GM19328 (cell line): ENCODE data around the gene MB.

Experiments used
- ATAC-seq: cut with Tn5 transposase; IDR thresholded peaks from one replicate; pipeline ENCODE4 v1.9.1; 2021; ENCODE audit warnings: mild to moderate bottlenecking, moderate library complexity; ENCODE audit not compliant: unreplicated experiment

The MB gene

DNA sequence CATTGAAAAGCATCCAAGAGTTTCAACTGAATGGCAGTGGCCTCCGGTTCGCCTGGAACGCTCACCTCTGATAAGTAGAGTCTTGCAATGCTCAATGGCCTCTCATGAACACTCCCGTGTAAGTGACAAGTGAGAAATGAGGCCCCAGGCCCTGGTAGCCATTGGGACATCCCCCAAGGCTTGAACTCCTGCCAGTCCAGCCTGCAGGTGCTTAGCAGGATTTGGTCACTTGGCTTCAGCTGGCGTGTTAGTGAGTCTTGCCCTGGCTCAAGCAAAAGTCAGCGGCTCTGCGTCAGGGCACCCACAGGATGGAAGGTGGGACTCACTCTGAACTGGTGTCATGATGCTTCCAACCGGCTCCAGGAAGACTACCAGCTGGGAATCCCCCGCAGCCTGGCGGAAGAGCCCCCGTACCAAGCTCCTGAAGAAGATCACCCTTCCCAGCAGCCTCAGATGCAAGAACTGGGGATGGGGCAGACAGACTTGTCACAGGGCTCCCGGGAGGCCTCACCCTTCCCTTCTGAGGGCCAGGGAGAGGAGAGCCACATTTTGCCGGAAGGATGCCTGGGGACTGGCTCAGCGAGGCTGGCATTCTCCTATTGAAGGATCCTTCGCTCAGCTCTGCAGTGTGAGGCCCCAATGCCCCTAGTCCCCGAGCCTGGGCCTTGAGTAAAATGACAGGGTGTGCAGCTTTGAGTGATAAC is 19.3 kb downstream of the MB start:
- no peak for ATAC-seq

DNA sequence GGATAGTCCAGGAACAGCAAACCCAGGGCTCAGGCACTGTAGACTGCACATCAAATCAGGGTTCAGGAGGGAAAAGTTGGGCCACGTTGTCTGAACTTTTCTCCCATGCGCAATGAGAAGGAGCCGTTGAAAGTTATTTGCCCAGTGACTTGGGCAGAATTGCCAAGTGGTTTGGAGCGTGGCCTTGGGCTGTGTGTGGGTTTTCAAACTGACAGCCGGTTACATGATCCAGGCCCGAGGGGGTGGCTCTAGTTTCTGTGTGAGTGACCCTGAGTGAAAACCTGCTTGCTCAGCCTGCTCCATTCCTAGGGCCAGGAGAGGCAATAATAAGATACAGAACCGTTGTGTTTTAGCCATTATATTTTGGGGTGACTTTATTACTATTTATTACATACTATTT is 20.3 kb downstream of the MB start:
- ATAC-seq, result no peak

DNA sequence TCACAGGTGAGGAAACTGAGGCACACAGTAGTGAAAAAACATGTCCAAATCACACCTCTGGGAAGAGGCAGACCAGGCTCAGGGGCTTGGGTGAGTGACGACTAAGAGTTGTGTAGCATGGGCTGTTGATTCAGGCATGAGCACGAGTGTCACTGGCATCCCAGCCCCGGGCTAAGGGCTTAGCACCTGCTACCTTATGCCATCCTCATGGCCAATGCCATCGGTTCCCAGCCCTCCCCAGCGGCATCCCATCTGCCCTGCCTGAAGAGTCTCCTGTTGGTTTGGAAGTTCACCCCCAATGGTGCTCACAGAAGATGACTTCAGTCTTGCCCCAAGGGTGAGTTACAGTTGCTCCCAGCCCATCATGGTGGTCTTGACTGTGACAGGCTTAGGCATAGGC is 22.4 kb downstream of the MB start:
- no peak for ATAC-seq

DNA sequence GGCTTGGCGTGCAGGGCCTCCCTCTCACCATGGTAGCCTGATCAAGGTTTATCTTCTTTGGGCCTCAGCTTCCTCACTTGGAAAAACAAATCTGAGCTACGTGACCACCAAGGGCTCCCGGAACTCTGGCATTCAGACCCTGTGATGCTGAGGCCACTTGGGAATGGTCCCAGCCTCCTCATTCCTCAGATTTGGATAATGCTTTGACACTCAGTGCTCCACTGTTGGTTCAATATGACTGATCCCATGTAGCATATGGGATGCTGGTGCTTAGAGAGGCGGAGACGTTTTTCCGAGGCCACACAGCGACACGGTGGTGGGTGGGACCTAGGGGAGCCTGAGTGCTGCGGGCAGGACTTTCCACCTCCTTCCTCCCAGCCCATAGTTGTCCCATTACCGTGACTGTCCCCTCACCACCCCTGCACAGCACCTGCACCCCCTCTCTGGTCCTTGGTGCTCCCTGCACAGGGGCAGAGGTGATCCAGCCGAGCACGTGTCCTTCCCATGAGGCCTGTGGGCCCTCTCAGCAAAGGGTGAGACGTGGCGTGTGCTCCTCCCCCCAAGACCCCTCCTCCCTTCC is 23.1 kb downstream of the MB start:
- ATAC-seq, result no peak

DNA sequence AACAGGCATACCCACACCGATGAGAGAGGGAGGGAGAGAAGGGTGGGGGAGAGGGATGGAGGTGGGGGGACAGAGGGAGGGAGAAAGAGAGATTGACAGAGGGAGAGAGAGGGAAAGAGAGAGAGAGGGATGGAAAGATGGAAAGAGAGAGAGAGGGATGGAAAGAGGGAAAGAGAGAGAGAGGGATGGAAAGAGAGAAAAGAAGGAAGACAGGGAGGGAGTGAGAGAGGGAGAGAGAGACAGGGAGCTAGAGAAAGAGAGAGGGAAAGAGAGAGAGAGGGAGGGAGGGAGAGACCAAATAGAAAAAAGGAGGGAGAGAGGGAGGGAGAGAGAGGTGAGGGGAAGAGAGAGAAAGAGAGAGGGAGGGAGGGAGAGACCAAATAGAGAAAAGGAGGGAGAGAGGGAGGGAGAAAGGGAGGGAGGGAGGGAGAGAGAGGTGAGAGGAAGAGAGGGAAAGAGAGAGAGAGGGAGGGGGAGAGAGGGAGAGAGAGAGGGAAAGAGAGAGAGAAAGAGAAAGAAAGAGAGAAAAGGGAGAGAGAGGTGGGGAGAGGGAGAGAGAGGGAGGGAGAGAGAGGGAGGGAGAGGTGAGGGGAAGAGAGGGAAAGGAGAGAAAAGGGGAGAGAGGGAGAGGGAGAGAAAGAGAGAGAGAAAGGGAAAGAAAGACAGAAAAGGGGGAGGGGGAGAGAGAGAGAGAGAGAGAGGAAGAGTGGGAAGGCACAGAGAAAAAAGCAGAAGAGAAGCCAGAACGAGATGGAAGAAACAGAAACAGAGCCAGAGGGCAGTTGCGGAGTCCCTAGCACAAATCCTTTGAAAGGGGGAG is 23.8 kb downstream of the MB start:
- no peak for ATAC-seq

DNA sequence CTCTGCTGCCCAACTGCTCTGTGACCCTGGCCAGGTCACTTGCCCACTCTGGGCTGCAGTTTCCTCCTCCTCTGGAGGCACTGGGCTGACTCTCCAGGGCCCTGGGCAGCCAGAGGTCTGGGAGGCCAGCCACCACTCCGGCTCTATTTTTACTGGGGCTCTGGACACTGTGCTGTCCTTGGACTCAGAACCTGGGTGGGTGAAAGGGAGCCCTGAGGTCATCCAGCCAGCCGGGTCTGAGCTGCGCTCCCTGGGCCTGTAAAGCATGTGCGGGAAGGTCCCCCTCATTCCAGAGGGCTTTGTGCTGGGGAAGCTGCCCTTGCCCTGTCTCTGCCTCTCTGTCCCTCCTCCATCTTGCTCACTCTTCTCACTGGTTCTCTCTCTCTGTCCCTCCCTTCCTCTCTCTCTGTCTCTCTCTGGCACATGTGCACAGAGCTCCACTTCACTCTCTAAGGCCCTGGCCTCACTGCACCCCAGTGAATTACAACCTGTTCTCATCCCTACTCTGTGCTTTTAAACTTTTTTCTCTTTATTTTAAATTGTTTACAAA is 24.6 kb downstream of the MB start:
- no peak for ATAC-seq

DNA sequence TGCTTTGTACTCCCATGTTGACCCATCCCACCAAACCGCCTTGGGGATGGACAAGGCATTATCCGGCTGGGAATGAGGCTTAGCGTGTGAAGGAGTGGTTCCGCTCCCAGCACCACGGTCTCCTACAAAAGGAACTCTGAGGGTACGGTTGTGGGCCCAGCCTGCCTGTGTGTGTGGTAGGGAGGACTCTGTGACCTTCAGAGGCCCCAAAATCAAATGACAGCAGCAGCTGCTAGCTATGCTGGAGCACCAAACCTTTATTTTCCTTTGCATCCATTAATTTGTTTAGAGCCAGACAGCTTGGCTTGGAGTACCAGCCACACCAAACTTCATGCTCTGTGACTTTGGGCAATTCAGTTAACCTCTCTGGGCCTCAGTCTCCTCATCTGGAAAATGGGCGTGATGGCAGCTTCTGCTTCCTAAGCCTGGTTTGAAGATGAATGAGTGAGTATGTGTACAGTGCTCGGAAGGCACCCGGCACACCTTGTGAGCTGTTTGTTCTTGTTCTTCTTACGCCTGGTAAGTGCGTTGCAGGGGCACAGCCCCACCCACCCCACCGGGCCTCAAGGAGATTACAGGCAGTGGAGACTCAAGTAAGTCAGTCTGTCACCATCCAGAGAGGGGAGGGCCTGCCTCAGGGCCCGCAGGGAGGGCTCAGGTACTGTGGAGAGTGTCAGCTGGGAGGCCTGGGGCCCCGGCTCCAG is 25.3 kb downstream of the MB start:
- no peak for ATAC-seq

DNA sequence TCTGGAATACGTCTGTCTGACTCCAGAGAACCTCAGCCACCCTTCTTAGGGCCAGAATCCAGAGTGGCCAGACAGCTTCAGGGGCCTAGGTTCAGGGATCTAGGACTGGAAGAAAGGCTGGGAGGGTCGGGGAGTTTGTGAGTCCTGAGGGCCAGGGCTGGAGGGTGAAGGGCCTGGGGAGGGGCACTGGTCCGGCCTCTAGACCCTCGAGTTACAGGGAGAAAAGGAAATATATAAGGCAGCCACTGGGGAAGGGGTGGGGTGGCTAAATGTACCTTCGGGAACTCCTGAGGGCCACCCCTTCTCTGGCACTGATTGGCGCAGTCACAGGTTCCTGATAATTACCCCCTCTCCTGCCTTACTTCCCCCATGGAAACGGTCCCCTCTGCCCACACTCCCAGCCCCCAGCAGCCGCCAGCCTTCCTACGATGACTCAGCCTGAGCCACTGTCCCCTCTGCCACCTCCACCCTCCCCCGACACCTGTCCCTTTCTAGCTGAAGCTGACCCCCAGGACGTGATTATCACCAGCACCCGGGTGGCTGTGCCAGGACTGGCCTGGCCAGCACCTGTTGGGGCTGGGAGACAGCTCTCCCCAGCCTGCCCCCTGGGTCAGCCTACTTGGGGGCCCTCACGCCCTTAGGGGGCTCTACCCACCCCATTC is 26.4 kb downstream of the MB start:
- ATAC-seq, result no peak

DNA sequence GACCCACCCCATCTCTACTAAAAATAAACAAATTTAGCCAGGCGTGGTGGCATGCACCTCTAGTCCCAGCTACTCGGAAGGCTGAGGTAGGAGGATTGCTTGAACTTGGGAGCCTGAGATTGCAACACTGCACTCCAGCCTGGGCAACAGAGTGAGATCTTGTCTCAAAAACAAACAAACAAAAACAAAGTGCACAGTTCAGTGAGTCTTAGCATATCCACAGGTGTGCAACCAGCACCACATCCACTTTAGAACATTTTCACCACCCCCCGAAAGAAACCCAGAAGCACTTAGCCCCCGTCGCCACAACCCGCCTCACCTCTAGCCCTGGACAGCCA is 27.4 kb downstream of the MB start:
- no peak for ATAC-seq

DNA sequence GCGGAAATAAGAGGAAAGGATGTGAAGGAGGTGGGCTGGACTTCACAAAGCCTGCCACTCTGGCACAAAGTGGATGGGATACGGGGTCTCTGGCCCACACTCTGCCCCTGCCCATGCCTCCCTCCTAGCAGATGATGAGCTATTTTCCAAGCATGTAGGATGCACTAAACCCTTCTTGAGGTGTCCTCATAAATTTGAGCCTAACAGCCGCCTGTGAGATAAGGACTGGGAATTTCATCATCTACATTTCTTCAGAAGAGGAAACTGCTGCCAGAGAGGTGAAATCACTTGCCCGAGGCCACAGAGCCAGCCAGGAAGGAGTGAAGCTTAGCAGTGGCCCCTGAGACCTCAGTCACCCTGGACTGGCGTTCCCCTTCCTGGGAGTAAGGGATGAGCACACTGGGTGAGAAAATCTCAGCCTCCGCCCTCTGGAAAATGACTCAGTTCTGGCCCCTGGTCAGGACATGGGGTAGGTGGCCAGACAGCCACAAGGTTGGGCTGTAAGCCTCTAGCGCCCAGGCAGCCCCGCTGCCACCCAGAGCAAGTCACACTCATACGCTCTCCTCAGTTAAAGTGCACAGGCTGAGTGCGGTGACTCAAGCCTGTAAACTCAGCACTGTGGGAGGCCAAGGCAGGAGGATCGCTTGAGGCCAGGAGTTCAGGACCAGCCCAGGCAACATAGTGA is 27.9 kb downstream of the MB start:
- ATAC-seq, result no peak

DNA sequence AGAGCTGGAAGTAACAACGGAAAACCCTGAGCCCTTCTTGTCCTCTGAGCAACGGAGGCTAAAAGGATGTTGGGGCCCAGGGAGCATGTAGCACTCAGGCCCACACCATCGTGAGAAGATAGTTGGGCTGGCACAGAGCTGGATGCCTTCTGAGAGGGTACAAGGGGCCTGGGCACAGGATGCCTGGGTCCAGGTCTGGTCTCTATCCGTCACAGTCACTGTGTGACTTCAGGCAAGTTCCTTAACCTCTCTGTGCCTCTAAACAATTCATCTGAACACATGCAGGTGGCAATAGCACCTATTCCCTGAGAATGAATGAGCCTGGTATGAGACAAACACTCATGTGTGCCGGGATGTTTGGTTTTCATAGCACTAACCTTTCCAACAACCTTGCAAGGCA is 29.2 kb downstream of the MB start:
- ATAC-seq, result no peak

DNA sequence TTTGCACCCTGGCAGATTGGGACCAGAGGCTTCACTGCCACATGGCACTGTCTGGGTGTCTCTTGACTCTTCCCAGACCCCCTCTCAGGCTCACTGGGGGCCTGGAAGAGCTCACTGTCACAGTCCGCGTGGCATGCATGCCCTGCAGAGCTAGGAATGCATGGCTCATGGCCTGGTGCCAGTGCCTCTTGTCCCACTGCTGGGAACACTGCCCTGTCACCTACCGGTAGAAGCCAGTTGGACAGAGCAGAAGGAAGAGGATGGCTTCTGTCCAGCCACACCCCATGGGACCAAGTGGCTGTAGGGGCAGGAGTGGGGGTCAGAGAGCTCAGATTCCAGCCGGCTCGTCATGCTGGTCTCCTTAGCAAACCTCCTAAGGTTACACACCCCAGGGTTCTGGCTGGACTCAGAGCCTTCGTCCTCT is 29.7 kb downstream of the MB start:
- no peak for ATAC-seq

DNA sequence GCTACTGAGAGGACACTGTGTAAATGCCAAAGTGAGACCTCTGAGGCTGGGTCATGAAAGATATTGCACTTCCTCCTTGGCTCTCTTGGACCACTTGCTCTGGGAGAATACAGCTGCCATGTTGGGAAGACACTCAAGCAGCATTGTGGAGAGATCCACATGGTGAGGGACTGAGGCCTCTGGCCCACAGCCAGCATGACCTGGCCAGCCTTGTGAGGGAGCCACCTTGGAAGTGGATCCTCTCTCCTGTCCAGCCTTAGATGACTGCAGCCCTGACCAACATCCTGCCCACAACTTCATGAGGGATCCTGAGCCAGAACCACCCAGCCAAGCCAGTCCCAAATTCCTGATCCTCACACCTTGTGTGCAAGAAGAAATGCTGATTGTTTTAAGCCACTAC is 30.4 kb downstream of the MB start:
- ATAC-seq, result no peak

DNA sequence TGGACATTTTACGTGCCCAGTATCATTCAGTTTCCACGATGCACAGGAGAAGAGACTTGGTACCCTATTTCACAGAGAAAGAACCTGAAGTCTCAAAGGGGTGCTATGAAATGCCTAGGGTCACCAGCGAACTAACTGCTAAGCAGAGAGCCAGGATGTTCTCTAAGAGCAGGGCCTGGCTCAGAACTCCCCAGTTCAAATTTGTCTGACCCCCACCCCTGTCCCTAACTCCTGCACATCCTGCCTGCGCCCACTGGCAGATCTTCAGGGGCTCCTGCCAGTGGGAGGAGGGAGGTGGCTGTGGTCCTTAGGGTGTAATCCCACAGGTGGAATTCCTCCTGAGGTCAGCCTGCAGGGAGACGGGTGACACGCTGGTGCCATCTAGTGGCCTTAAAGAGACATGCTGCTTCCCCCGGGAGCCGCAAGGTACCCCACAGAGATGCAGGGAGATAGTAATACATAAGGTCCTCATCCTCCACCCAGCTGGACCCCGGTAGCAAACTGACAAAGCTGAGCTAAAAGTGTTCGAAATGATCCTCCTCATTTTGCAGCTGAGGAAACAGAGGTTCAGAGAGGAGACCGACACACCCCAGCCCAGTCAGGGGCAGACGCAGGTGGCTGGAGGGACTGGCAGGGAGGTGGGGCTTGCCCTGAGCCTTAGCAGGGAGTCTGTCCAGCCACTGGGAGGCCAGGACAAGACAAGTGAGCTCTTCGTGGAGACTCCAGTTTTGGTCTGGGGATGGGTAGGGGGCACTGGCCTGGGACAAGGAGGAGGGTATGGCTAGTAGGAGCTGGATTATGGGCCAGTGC is 34.1 kb downstream of the MB start:
- ATAC-seq, result no peak

DNA sequence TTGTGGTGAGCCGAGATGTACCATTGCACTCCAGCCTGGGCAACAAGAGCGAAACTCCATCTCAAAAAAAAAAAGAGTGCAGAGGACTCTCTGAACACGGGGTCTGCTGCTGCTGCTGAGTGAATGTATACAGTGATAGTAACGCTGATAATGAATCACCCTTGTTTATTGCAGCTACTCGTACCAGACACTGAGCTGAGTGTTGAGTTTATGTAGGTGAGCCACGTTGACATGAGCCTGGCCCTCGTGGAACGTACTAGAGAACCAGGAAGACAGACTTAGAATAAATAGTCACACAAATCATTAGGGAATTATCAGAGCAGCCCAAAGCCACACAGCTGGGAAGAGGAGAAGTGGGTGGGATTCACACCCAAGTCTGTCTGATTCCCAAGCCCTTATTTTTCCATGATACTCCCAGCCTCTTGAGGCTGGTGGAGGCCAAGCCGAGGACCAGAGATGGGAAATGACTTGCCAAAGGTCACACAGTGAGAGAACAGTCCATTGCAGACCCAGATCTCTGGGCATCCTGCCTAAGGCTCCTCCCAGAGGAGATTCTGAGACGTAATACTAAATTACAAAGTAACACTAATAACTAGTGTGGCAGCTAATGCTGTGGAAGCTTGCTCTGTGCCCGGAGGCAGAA is 34.8 kb downstream of the MB start:
- no peak for ATAC-seq

DNA sequence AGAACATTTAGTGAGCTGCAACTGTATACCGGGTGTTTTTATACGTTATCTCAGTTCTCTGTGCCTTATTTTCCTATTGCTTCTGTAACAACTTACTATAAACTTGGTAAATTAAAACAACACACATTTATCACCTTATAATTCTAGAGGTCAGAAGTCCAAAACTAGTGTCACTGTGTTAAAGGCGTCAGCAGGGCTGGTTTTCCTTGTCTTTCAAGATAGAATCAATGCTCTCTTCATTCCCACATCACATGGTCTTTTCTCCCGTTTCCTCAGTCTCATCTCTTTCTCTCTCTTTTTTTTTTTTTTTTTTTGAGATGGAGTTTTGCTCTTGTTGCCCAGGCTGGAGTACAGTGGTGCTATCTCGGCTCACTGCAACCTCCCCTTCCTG is 36.1 kb downstream of the MB start:
- ATAC-seq, result no peak

DNA sequence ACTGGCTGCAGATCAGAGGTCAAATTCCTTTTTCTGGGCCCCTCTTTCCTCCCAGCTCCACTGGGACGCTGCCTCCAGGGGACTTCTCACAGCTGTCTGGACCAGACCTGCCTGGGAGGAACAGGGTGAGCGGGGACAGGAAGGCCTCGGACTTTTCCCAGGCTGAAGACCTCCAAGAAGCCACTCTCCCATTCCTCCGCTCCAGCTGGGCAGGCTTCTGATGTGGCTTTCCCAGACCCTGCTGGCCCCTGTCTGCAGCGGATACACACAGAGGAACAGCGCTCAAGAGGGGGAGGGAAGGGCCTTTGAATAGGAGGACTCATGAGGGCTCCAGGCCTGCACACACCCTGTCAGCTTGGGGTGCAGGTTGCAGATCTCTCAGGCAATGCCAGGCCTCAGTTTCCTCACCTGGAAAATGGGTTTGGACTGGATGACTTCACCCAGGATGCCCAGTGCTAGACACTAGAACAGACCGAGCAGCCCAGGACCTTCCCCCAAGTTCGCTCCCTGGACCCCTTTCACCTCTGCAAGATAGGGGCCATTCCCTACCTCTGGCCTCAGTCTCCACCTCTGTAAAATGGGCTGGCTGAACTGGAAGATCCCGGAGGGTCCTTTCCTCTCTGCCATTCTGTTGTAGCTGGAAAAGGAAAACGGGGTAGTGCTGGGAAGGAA is 36.6 kb downstream of the MB start:
- no peak for ATAC-seq

DNA sequence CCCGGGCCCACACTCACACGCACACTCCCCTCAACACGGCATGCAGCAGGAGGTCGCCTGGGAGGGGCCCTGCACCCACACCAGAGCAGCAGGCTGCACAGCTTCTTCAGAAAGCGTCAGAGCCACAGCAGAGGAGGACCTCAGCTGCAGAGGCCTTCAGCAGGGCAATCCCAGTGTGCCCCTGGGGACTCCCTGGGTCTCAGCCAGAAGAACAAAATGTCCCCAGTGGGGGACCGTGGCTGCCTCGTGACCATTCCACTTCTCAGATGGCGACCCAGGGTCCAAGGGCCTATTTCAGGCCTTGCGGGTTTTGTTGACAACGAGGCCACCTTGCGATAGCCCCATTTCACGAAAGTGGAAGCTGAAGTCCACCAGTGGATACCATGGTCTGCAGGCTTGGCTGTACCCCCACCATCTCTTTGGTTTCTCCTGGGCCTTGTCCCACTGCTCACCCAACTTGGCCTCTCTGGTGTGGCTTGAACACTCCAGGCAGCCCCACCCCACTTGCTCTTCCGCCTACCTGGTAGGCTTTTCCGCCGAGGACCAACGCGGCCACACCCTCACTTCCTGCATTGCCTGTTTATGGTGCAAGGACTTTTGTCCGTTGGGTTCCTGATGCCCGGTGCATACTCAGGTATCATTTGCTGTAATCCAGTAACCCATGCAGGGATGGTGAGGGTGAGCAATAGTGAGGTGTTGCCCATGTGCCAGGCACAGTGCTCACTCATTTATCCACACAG is 38.1 kb downstream of the MB start:
- ATAC-seq, result no peak
